HG02973 (cell line): ENCODE results near the gene NUDT12.

ENCODE experiments used
- ATAC-seq: cut with Tn5 transposase; IDR thresholded peaks from one replicate; pipeline ENCODE4 v1.9.1; 2021; ENCODE audit warnings: moderate library complexity; ENCODE audit not compliant: unreplicated experiment

The NUDT12 gene

DNA sequence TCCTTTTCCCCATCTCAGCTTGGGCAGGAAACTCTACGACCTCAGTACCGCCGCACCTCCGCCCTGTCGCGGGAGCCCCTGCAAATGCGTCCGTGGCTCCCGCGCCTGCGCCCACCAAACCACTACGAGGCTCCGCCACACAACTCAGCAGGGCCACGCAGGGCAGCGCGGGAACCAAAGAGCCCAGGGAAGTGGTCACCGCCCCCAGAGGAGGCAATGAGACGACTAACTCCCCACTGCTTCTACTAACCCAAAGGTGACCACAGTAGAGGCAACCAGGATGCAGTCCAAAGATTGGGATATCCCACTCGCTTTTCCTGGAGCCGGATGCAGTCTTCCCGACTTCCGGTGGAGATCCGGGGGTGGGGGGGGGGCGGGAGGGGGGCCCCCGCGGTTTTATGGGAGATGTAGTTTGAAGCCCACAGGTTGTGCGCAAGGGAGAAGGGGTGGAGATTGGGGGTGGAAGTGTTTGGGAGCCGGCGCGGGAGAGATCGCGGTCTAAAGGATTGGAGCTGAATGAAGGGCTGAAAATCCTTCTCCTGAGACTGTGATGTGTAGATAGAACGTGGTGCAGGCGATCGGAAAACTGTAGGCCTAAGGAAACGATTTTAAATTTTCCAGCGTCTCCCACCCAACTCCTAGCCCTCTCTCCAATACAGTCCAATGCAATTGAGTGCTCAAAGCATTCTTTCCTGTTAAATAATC lies at the start of gene NUDT12:
Gene NUDT12 (minus strand): TSS at position 337 of the 705 bp plus-strand sequence. CDS start 2,541 bp downstream, outside the sequence.
- ATAC-seq, result peak; percentile 87

DNA sequence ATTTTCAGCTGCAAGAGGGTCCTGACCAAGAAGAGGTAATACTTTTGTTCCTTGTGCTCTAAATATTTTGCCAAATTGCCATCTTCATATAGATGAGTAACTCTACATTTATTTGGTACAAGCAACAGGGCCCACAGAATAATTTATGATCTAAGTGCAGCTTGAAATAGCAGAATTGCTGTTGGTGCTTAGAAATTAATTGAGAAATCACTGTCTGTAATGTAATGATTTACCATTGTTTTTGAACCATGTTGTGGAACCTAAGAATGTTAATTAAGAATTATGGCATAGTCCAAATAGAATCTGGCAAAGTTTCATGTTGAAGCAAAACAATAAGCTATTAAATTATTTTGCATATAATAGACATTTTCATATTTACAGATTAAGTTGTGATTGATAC lies 44.8 kb upstream of the NUDT12 start:
- ATAC-seq, result no peak

GRCh38 chr5:103605277-103605676 lies 42.7 kb upstream of the NUDT12 start:
- no peak for ATAC-seq

DNA sequence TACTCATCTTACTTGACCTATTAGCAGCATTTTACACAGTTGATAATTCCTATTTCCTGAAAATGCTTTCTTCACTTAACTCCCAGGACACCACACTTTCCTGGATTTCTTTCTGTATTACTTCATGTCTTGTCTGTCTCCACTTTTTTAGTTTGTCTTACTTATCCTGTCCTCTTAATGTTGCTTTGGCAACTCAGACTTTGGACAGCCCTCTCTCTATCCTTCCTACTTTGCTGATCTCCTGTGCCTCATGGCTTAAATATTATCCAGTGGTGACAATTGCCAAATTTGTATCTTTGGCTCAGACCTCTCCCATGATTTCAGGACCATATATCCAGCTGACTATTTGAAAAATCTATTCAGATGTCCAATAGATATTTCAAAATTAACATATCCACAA lies 39.8 kb upstream of the NUDT12 start:
- ATAC-seq, result no peak

DNA sequence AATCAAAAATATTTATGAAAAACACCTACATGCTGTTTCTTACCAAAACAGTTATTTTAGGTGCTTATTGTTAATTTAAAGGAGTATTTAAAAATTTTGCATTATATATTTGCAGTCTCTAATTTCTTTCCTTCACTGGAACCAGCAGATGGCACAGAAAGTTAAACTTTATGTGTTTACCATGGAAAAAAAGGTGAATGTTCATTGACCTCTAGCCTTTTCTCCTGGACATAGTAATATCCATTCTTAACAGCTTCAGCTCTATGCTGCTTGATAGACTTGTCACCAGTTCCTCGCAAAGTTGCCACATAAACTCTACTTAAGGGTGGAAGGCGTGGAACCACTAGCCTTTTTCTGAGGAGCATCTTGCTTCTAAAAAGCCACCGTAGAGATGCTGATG lies 38.7 kb upstream of the NUDT12 start:
- no peak for ATAC-seq

DNA sequence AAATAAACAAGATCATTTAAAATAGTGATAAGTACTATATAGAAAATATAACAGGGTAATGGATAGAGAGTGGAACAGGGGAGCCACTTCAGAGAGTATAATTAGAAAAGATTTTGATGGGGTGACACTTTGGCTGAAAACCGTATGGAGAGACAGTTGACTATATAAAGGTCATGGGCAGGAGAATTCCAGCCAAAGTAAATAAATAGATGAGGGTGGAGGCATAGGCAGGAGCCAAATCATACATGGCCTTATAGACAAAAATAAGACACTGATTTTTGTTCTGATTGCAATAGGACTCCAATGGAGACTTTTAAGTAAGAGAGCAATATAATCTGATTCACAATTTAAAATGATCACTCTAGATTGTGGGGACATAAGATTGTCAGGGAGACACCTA lies 37.5 kb upstream of the NUDT12 start:
- ATAC-seq, result no peak

DNA sequence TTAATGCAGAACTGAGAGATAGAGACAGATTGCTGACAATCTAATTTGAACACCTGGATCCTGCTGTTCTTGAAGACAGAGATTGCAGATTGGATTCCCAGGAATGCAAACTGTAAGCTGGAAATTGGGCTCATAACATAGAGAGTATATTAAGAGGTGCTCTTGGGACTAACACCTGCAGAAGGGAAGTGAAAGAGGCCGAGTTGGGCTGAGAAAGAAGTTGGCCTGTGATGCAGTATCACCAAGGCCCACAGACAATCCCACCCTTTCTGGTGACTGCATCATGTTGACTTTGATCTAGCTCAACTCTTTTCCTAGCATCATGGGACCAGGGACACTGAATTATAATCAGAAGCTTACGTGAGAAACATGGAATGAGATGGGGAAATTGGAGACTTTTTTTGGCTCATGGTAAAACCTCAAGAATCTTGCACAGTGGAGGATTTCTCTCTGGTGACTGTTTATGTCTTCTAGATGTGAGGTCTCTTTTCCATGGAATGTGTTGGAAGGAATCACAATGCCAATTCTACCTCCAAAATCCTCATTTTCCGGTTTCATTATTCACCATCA lies 36.5 kb upstream of the NUDT12 start:
- ATAC-seq, result no peak

DNA sequence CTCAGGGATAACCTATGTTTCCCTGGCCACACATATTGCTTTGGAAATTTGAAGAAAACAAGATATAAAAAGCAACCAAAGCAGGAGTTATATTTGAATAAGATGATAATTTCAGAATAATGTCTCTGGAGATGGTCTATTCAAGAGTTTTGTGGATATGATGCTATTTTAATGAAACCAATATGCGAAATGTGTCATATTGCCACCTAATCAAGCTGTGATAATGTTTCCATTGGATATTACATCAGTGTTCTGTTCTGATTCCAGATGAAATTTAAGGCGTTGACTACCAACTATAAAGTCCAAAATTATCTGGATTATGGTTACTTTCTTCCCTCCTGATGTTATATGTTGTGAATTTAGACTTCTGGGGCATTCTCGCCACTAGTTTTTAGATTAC lies 27.6 kb upstream of the NUDT12 start:
- ATAC-seq, result no peak

DNA sequence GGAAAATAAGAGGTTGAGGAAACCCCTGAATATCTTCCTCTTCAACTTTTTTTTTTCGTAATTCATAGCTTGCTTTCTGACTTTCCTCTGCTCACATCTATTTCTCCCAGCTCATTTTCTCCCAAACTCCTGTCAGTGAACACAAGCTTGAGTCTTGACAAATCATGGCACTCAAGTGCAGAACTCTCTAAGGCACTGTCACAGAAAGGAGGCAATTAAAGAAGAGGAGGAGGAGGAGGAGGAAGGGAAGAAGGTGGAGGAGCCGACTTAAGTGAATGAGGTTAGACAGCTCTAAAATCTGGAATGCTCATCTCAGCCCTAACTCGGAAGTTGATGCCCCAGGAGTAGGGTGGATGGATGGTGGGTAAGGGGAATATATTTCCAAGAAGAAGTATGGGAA lies 27.2 kb upstream of the NUDT12 start:
- ATAC-seq, result no peak

DNA sequence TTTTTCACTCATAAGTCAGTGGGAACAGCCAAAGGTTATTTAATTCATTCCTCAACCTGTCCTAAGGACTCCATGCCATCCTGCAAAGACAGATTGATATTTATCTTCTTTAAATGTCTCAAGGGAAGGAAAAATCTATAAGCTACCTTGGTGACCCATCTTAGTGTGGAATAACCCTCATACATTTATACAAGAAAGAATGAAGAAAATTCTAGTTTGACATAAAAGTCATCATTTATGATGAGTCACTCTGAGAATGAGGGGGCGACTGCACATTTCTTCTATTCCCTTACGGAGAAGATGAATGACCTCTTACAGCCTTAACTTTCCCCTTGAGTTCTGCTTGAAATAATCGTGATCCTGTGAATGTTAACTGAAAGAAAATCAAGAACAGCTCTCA lies 26.8 kb upstream of the NUDT12 start:
- ATAC-seq, result no peak

GRCh38 chr5:103587185-103587748 lies 24.7 kb upstream of the NUDT12 start:
- ATAC-seq, result no peak

DNA sequence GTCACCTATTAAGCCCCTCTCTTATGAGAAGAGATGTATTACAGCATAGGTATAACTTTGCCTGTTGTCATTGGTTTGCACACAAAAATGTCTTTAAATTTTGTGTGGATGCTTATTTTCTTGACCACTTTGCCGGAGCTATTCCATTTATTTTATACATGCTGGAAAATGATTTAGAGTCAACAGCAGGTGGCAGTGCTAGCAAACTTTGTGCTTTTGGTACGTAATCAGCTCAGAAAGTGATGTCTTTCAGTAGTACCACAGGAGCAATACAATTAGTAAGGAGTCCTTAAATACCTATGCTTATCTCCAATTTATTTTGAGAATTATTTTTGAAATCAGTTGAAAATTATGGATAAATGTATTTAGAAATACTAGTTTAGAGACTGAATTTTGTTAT lies 19.8 kb upstream of the NUDT12 start:
- ATAC-seq, result peak; percentile 63

DNA sequence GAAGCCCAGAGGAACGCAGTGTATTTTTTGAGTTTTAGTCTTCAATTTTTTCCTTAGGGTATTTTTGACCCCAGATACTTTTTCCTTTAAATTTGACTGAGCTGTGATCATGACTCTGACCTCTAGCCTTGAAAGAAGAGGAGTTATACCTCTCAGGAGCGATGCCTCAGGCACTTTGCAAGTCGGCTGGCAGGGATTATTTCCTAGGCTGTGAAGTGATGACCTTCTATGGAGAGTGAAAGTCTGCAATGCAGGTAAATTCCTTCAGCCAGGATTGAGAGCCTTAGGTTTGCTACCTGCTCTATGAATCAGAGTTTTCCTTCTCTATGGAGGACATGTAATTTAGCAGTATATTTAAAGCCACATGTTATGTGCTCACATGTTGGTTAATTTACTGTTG lies 10.8 kb upstream of the NUDT12 start:
- ATAC-seq, result no peak

DNA sequence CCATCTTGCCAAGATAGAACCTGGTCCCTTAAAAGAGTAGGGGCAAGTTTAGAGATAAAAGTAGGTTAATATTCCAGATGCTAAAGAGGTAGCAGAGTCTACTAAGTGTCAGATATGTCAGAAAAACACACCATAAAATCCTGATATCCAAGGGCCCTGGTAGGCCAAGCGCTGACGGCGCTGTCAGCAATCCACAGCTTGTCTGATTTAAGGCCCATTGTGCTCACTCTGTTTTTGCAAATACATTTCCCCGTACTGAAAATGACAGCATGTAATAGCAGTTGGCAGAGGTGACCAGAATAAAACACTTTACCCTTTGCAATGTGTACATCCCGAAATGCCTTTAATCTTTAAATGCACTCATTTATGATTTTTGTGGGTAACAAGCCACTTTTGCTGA lies 9.9 kb upstream of the NUDT12 start:
- no peak for ATAC-seq

DNA sequence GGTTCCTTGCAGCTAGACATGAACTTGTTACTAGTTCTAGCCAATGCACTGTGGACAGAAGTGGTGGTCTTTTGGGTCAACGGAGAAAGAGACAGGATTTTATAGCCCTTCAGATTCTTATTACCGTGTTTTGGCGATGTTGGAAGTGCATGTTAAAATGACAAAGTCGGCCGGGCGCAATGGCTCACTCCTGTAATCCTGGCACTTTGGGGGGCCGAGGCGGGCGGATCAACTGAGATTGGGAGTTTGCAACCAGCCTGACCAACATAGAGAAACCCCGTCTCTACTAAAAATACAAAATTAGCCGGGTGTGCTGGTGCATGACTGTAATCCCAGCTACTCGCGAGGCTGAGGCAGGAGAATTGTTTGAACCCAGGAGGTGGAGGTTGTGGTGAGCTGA lies 9.1 kb upstream of the NUDT12 start:
- ATAC-seq, result no peak

DNA sequence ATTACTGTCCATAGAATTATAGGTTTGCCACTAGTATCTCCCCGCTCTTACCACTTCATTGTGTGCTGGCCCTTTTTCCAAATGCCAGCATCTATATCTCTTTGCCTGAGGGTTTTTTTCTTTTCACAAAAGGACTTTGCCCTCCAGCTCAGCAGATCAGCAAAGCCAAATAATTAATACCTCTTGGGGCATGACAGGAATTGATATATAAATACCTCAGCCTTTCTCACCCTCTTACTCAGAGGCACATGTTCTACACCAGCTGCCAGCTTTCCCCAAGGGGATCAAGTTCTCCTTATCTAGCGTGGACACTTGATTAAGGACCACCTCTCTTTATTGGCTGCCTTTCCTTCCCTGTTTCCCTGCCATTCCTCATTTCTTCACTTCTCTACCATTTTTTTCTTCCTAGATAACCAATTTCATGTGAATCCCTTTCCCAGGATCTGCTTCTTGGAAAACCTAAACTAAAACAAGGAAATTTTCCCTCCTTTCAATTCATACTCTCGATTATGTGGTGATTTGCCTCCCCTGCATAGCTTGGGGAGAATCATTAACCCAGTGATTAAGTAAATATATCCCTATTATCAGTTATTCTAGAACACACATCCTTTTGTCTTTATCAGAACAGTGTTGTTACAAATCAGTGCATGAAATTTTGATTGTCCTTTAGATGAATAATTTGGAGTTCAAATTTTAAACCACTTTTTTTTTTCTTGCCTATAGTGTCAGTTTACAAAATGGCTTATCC lies 6.9 kb upstream of the NUDT12 start:
- no peak for ATAC-seq

DNA sequence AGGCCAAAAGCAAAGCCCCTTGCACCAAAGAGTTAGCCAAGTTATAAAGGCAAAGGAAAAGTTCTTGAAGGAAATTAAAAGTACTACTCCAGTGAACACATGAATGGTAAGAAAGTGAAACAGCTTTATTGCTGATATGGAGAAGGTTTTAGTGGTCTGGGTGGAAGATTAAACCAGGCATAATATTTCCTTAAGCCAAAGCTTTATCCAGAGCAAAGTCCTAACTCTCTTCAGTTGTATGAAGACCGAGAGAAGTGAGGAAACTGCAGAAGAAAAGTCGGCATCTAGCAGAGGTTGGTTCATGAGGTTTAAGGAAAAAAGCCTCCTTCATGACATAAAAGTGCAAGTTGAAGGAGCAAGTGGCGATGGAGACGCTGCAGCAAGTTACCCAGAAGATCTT lies 3.1 kb upstream of the NUDT12 start:
- no peak for ATAC-seq

DNA sequence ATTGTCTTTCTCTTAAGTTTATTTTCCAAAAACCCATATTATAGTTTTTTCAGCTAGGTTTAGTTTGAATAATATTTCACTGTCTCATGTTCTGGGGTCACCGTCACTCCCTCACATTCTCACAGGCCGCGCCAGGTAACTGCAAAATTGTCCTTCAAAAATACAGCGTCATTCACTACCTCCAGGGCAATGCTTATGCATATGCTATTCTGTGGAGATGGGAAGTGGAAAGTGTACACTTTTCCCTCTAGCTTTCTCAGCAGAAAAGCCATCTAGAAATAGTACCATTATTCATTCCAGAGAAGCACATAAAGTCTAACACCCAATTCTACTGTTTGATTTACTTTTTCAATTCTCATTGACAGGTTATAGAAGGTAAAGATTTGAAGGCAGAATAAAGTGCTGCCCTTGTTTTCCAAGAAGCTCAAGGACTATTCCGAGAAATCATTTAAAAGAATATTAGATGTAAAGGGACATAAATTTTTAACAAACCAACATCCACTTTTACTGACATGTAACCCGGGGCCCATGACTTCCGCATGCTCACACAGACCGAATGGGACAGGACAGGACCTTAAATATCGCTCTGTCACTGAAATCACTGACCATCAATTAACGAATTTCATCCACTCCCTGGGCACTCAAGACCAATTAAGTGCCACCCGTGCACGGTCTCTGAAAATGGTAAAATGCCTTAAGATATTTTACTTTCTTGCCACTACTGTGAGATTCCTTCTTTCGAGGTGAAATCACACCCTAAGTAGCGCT lies 720 bp downstream of the NUDT12 start:
- peak; percentile 48 for ATAC-seq

DNA sequence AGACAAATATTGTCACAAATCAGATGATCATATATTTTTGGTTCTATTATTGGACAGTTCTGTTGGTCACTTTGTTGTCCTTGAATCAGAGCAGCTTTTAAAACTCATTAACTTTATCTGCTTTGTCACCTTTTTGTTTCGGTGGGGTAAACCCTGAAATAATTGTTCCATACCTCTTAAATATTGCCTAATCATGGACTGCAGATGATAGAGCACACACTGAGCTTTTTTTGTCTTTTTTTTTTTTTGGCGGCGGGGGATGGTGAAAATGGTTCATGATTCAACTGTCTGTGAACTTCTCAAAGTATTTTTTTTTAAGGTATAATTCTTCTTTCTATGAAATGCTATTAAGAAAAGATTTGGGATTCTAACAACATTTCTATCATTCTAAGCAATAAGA lies 1.8 kb downstream of the NUDT12 start:
- no peak for ATAC-seq

DNA sequence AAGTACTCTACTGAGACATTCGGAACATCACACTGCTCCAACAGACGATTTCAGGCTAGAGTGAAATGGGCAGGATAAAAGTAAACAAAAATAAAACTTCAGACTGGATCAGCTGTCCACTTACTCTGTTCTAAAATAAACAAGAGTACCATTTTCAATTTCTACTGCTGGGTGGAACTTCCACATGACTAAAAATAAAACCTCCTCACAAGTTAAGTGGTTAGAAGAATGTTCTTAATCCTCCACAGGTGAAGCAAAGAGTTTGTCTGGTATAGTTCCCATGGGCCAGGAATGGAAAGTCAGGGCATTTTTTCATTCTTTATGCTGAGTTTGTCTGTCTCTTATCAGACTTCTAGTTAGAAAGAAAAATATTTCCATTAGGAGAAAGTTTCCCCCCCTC lies 15.7 kb downstream of the NUDT12 start:
- no peak for ATAC-seq

GRCh38 chr5:103542441-103542840 lies 20.1 kb downstream of the NUDT12 start:
- ATAC-seq, result no peak
